GM12878 (cell line): Measurements from ENCODE around the gene NEDD8. TPM values are rescaled to one million over a fixed set of nuclear protein-coding genes. Genes with fewer than 3 reads are reported as not detected.

Experiments used
- ATAC-seq: fragments of 200-7000 bp; cut with Tn5 transposase; 3 replicates; pipeline ENCODE4 v1.9.1; 2020; ENCODE audit warnings: mild to moderate bottlenecking, moderate library complexity
- BruUV-seq: library from RNA; stranded (reverse); fragments of 400-500 nt; replicated peaks from 2 replicates; lab custom pipeline; 2021; lab: Mats Ljungman, UMichigan
- CTCF ChIA-PET: fragments of 300-600 bp; sonication (Branson Sonifier 250); formaldehyde crosslinking; extraction: SDS; loops from one replicate; lab custom pipeline; 2021; ENCODE audit warnings: inconsistent platforms; lab: Yijun Ruan, JAX
- POLR2A ChIA-PET: fragments of 350-600 bp; formaldehyde crosslinking; extraction: SDS; loops from one replicate; lab custom pipeline; 2021; ENCODE audit warnings: inconsistent platforms; lab: Charles Lee
- RAD21 ChIA-PET: fragments of 300-600 bp; sonication (Branson Sonifier 250); formaldehyde crosslinking; loops from one replicate; lab custom pipeline; 2023; ENCODE audit warnings: antibody characterized with exemption; ENCODE audit not compliant: unreplicated experiment; lab: Charles Lee
- SMC1A ChIA-PET: fragments of 300-600 bp; sonication (Branson Sonifier 250); formaldehyde crosslinking; loops from one replicate; lab custom pipeline; 2023; ENCODE audit not compliant: unreplicated experiment, uncharacterized antibody; lab: Charles Lee
- DNase-seq: peaks from one replicate; pipeline ENCODE4 v3.0.0-alpha.2; 2011; ENCODE audit warnings: low read depth, low spot score
- FAIRE-seq: peaks from 3 replicates; lab custom pipeline; 2011; peaks lifted over from hg19 to GRCh38; lab: Jason Lieb, UNC
- H2AFZ ChIP-seq: 2 replicates; pipeline ENCODE4 v1.6.0; 2011; ENCODE audit warnings: low read depth, low read length, control low read depth; ENCODE audit not compliant: control insufficient read depth
- H3K27ac ChIP-seq: 2 replicates; pipeline ENCODE4 v1.5.1; 2011; ENCODE audit warnings: control low read depth; ENCODE audit not compliant: control insufficient read depth, insufficient read depth
- H3K27me3 ChIP-seq, 2 experiments: replicated peaks in 1 of 2; 2 replicates each; pipeline versions ENCODE4 v1.6.0 to v1.6.1; 2011; ENCODE audit warnings: low read length in 1 of 2; ENCODE audit not compliant: control insufficient read depth in 2 of 2, insufficient read depth in 2 of 2
- H3K36me3 ChIP-seq, 2 experiments: 2 replicates each; pipeline ENCODE4 v1.5.1; 2011; ENCODE audit warnings: low read length in 1 of 2; ENCODE audit not compliant: control insufficient read depth in 2 of 2, insufficient read depth in 2 of 2
- H3K4me1 ChIP-seq: 2 replicates; pipeline ENCODE4 v1.6.1; 2011; ENCODE audit warnings: mild to moderate bottlenecking, low read length, moderate library complexity, mixed read lengths; ENCODE audit not compliant: control insufficient read depth, insufficient read depth
- H3K4me2 ChIP-seq: 2 replicates; pipeline ENCODE4 v1.6.0; 2011; ENCODE audit warnings: control low read depth; ENCODE audit not compliant: control insufficient read depth, insufficient read depth
- H3K4me3 ChIP-seq: fragments of 200-600 bp; sonication (generic); 2 replicates; pipeline ENCODE4 v1.5.1; 2016
- H3K79me2 ChIP-seq: 2 replicates; pipeline ENCODE4 v1.6.0; 2011; ENCODE audit warnings: low read length; ENCODE audit not compliant: control insufficient read depth, insufficient read depth
- H3K9ac ChIP-seq: 2 replicates; pipeline ENCODE4 v1.8.0; 2011; ENCODE audit warnings: low read length, control low read depth, mixed read lengths; ENCODE audit not compliant: control insufficient read depth, insufficient read depth
- H3K9me3 ChIP-seq: replicated peaks from 3 replicates; pipeline ENCODE4 v1.5.1; 2011; ENCODE audit warnings: mild to moderate bottlenecking, low read length; ENCODE audit not compliant: control insufficient read depth, insufficient read depth
- H4K20me1 ChIP-seq: 2 replicates; pipeline ENCODE4 v1.6.0; 2011; ENCODE audit not compliant: control insufficient read depth, insufficient read depth
- ATF7 ChIP-seq: fragments of 450-650 bp; IDR thresholded peaks from 2 replicates; pipeline ENCODE4 v1.6.1; 2016; ENCODE audit warnings: low read depth, mild to moderate bottlenecking
- BMI1 ChIP-seq: fragments of 450-650 bp; IDR thresholded peaks from 2 replicates; pipeline ENCODE4 v1.6.1; 2016; ENCODE audit warnings: mild to moderate bottlenecking, moderate library complexity, borderline replicate concordance
- CHD2 ChIP-seq: IDR thresholded peaks from 2 replicates; pipeline ENCODE4 v1.6.1; 2011; ENCODE audit warnings: low read depth, low read length, improper control_type of control experiment, borderline replicate concordance
- IKZF2 ChIP-seq, 2 experiments: fragments of 450-650 bp; IDR thresholded peaks; 2 replicates each; pipeline ENCODE4 v1.6.1; 2017; ENCODE audit warnings: mild to moderate bottlenecking in 2 of 2, moderate library complexity in 2 of 2
- PAX5 ChIP-seq: IDR thresholded peaks from 2 replicates; pipeline ENCODE4 v1.6.1; 2011; ENCODE audit warnings: low read depth, low read length, borderline replicate concordance
- SRF ChIP-seq, 2 experiments: IDR thresholded peaks; 2 replicates each; pipeline ENCODE4 v1.6.1; 2011; ENCODE audit warnings: low read depth in 2 of 2, low read length in 2 of 2, mild to moderate bottlenecking in 1 of 2, moderate library complexity in 1 of 2
- TARDBP ChIP-seq: IDR thresholded peaks from 2 replicates; pipeline ENCODE4 v1.6.1; 2016; ENCODE audit warnings: borderline replicate concordance
- ZNF217 ChIP-seq: fragments of 450-650 bp; IDR thresholded peaks from 2 replicates; pipeline ENCODE4 v1.6.1; 2017; ENCODE audit warnings: antibody characterized with exemption, mild to moderate bottlenecking
- whole genome bisulfite sequencing: methylation state at CpG from one replicate; pipeline ENCODE4 v1.1.6; 2016; ENCODE audit warnings: low lambda C conversion rate; ENCODE audit not compliant: insufficient replicate concordance, insufficient coverage; ENCODE audit errors: missing lambda C conversion rate; 5-methylcytosine and 5-hydroxymethylcytosine counted together
- in situ Hi-C: fragments of 300-500 bp; cut with MboI; formaldehyde crosslinking; loops from 9 replicates; pipeline ENCODE4 v1.14.3; 2018; ENCODE audit warnings: mixed read lengths
- intact Hi-C: fragments of 100-400 bp; cut with micrococcal nuclease; formaldehyde crosslinking; loops from one replicate; pipeline ENCODE4 v1.14.2; 2022; ENCODE audit not compliant: unreplicated experiment
- polyA plus RNA-seq, 11 experiments: library from polyadenylated mRNA; depleted of rRNA in 4 of 11; unstranded in 6 of 11; stranded (reverse) in 5 of 11; fragments of >200 nt; fragmentation: Nextera tagmentation in 4 of 11; fragmentation: Illumina TruSeq in 1 of 11; extraction: Ambion mirVana in 4 of 11; extraction: Trizol in 1 of 11; gene quantifications; 1 replicate in 1 of 11; 2 replicates in 10 of 11; pipeline versions ENCODE4 v1.2.1 to v1.2.3, GENCODE V29; 2011 to 2016; ENCODE audit warnings: inconsistent platforms in 2 of 11, missing spikeins in 2 of 11, low read depth in 1 of 11
- total RNA-seq, 4 experiments: library from RNA; depleted of rRNA in 3 of 4; stranded (reverse); fragments of >200 nt in 3 of 4; fragmentation: Illumina TruSeq in 1 of 4; extraction: Trizol in 1 of 4; gene quantifications; 2 replicates each; pipeline versions ENCODE4 v1.2.1 to v1.2.3, GENCODE V29; 2013 to 2021
- TF ChIP-seq, protein P1 (sequence below): fragments of 450-650 bp; IDR thresholded peaks from 2 replicates; pipeline ENCODE4 v1.6.1; 2016; ENCODE audit warnings: mild to moderate bottlenecking, moderate library complexity, borderline replicate concordance
- TF ChIP-seq, protein P2 (sequence below): fragments of 450-650 bp; IDR thresholded peaks from 2 replicates; pipeline ENCODE4 v1.6.1; 2017; ENCODE audit warnings: low read depth, mild to moderate bottlenecking, moderate library complexity
- TF ChIP-seq, protein P3 (sequence below): fragments of 450-650 bp; formaldehyde crosslinking; IDR thresholded peaks from 2 replicates; pipeline ENCODE4 v1.4.0; 2022; ENCODE audit warnings: mild to moderate bottlenecking, moderate library complexity
- TF ChIP-seq, protein P4 (sequence below): fragments of 450-650 bp; IDR thresholded peaks from 2 replicates; pipeline ENCODE4 v1.6.1; 2016; ENCODE audit warnings: mild to moderate bottlenecking

NEDD8 gene
- total and polyA plus RNA-seq, 10 of the 15 experiments (the other 5 are each of a cell fraction or from before 2014, with no cell fraction given) = 164 to 991 (median 300) TPM

DNA sequence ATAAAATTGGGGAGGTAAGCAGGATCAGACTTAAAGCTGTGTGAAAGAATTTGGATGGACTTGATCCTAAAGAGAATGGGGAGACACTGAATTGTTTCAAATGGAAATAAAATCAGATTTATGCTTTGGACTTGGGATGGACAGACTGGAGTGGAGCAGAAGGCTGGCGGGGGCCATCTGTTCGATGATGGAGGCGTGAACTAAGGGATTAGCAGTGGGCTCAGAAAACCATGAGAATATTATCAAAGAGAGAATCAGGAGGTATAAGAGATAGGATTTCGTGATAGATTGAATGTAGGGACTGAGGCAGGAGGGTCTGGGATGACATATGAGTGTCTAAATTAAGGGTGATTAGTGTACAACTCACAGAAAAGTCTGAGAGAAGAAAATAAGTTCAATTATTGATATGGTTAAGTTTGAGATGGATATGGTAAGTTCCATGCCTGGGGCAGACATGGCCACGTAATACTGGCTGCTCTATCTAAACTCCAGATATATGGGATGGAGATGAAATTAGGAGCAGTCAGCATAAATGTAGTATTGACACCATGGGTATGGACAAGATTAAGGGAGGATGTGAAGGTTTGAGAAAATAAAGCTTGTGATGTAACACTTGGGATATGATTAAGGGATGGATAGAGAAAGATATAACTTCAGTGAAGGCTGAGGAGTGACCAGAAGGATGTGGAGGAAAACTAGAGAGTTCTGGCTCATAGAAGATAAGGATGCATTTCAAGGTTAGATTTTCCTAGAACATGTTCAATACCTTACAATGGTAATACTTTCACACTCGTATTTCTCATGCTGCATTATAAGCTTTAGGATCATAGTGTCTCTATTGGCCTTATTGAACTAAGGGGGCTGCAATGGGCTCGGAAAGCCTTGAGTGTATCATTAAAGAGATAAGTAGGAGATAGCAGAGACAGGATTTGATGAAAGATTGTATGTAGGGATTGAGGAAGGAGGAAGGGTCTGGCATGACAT is 27.7 kb downstream of the NEDD8 start:
- intact Hi-C loops = no loop called here
- POLR2A ChIA-PET = interaction anchor here (0.7 to 1.1 kb wide), 3 partner anchors 9 to 96 kb away, joined by 3 read pairs; partner anchors contain the start of gene TM9SF1
- FAIRE-seq = no peak
- RAD21 ChIA-PET = no interaction called here
- no peak for DNase-seq
- no peak for ATAC-seq
- WGBS = 79% methylated on average over 7 of the region's 7 CpGs
- no peaks in the 10 kb centered on the region; the same call in none of the 2 replicates for H3K4me1 ChIP-seq
- in situ Hi-C loops = no loop called here
- no peak overlapping the region for H3K4me2 ChIP-seq
- CTCF ChIA-PET = interaction anchor here (1.2 kb wide), 1 partner anchor 11 kb away, joined by 3 read pairs; the partner anchor contains the start of gene MDP1
- peaks cover 1 to 24% of the 10 kb centered on the region in 2 experiments; a peak in 3 of 4 replicates for H3K36me3 ChIP-seq
- no peak overlapping the region for H3K27ac ChIP-seq
- no peaks in the 10 kb centered on the region for H3K27me3 ChIP-seq
- H3K9me3 ChIP-seq = peaks cover 5% of the 10 kb centered on the region
- BruUV-seq = no TSS peak
- H4K20me1 ChIP-seq = 0 out of 2 replicates have a peak, but pooled peaks cover 3% of the 10 kb centered on the region
- no peak overlapping the region for H3K4me3 ChIP-seq
- SMC1A ChIA-PET = no interaction called here
- no peaks in the 10 kb centered on the region for H3K79me2 ChIP-seq
- no peak overlapping the region for H2AFZ ChIP-seq
- H3K9ac ChIP-seq = no peak overlapping the region
- TF ChIP-seq, protein P1, sequence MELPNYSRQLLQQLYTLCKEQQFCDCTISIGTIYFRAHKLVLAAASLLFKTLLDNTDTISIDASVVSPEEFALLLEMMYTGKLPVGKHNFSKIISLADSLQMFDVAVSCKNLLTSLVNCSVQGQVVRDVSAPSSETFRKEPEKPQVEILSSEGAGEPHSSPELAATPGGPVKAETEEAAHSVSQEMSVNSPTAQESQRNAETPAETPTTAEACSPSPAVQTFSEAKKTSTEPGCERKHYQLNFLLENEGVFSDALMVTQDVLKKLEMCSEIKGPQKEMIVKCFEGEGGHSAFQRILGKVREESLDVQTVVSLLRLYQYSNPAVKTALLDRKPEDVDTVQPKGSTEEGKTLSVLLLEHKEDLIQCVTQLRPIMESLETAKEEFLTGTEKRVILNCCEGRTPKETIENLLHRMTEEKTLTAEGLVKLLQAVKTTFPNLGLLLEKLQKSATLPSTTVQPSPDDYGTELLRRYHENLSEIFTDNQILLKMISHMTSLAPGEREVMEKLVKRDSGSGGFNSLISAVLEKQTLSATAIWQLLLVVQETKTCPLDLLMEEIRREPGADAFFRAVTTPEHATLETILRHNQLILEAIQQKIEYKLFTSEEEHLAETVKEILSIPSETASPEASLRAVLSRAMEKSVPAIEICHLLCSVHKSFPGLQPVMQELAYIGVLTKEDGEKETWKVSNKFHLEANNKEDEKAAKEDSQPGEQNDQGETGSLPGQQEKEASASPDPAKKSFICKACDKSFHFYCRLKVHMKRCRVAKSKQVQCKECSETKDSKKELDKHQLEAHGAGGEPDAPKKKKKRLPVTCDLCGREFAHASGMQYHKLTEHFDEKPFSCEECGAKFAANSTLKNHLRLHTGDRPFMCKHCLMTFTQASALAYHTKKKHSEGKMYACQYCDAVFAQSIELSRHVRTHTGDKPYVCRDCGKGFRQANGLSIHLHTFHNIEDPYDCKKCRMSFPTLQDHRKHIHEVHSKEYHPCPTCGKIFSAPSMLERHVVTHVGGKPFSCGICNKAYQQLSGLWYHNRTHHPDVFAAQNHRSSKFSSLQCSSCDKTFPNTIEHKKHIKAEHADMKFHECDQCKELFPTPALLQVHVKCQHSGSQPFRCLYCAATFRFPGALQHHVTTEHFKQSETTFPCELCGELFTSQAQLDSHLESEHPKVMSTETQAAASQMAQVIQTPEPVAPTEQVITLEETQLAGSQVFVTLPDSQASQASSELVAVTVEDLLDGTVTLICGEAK = no peak
- TF ChIP-seq IKZF2 (IDR thresholded peaks at IDR 0.05) = no peak
- TF ChIP-seq BMI1 = no peak
- TF ChIP-seq ZNF217 = no peak
- TF ChIP-seq CHD2 = no peak
- TF ChIP-seq, protein P2, sequence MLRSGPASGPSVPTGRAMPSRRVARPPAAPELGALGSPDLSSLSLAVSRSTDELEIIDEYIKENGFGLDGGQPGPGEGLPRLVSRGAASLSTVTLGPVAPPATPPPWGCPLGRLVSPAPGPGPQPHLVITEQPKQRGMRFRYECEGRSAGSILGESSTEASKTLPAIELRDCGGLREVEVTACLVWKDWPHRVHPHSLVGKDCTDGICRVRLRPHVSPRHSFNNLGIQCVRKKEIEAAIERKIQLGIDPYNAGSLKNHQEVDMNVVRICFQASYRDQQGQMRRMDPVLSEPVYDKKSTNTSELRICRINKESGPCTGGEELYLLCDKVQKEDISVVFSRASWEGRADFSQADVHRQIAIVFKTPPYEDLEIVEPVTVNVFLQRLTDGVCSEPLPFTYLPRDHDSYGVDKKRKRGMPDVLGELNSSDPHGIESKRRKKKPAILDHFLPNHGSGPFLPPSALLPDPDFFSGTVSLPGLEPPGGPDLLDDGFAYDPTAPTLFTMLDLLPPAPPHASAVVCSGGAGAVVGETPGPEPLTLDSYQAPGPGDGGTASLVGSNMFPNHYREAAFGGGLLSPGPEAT = no peak
- no peak for TF ChIP-seq SRF (IDR thresholded peaks at IDR 0.05; ENCODE audit: low read depth in 2 of 2, low read length in 2 of 2)
- TF ChIP-seq TARDBP = no peak
- TF ChIP-seq, protein P3, sequence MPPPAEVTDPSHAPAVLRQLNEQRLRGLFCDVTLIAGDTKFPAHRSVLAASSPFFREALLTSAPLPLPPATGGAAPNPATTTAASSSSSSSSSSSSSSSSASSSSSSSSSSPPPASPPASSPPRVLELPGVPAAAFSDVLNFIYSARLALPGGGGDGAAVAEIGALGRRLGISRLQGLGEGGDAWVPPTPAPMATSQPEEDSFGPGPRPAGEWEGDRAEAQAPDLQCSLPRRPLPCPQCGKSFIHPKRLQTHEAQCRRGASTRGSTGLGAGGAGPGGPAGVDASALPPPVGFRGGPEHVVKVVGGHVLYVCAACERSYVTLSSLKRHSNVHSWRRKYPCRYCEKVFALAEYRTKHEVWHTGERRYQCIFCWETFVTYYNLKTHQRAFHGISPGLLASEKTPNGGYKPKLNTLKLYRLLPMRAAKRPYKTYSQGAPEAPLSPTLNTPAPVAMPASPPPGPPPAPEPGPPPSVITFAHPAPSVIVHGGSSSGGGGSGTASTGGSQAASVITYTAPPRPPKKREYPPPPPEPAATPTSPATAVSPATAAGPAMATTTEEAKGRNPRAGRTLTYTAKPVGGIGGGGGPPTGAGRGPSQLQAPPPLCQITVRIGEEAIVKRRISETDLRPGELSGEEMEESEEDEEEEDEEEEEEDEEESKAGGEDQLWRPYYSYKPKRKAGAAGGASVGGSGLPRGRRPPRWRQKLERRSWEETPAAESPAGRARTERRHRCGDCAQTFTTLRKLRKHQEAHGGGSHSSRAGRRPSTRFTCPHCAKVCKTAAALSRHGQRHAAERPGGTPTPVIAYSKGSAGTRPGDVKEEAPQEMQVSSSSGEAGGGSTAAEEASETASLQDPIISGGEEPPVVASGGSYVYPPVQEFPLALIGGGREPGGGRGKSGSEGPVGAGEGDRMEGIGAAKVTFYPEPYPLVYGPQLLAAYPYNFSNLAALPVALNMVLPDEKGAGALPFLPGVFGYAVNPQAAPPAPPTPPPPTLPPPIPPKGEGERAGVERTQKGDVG = no peak
- no peak for TF ChIP-seq ATF7
- TF ChIP-seq PAX5 = no peak
- TF ChIP-seq, protein P4, sequence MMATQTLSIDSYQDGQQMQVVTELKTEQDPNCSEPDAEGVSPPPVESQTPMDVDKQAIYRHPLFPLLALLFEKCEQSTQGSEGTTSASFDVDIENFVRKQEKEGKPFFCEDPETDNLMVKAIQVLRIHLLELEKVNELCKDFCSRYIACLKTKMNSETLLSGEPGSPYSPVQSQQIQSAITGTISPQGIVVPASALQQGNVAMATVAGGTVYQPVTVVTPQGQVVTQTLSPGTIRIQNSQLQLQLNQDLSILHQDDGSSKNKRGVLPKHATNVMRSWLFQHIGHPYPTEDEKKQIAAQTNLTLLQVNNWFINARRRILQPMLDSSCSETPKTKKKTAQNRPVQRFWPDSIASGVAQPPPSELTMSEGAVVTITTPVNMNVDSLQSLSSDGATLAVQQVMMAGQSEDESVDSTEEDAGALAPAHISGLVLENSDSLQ = no peak
